OCI-LY1 (cell line): ENCODE measurements around the gene ATAD3C.

Source experiments
- EZH2 ChIP-seq: fragments of 200-600 bp; sonication (generic), shearing (Covaris generic); IDR thresholded peaks from 2 replicates; pipeline ENCODE4 v1.8.0; 2017; ENCODE audit warnings: borderline replicate concordance, mixed run types, mild to moderate bottlenecking, antibody characterized with exemption, low read length, moderate library complexity, mixed read lengths
- TF ChIP-seq, protein P1 (sequence below): fragments of 200-600 bp; sonication (generic), shearing (Covaris generic); IDR thresholded peaks from 2 replicates; pipeline ENCODE4 v1.5.1; 2017; ENCODE audit warnings: mild to moderate bottlenecking, antibody characterized with exemption, low read length, moderate library complexity, mixed read lengths

DNA sequence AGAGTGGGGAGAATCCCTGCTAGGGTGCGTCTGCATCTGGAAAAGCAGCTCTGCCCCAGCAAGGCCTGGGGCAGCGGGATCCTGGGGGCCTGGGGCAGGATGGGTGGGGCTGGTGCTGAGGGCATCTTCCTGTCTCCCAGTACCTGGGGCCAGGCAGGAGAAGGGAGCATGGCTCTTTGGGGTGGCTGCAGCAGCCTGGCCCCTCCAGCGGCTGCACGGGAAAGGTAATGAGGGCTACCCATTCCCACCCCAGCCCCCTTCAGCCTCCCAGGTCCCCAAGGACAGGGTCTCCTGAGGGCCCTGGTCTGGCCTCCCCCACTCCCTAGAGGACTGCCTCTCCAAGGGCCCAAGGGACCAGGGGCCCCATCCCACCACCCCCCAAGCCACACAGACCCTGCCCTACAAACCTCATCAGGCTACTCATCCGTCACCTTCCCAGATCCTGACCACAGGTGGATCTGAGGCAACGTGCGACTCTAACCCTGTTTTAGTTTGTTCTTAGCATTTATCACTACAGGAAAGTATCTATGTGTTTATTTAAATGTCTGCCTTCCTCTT is 27.5 kb upstream of the ATAD3C start:
- TF ChIP-seq, protein P1, sequence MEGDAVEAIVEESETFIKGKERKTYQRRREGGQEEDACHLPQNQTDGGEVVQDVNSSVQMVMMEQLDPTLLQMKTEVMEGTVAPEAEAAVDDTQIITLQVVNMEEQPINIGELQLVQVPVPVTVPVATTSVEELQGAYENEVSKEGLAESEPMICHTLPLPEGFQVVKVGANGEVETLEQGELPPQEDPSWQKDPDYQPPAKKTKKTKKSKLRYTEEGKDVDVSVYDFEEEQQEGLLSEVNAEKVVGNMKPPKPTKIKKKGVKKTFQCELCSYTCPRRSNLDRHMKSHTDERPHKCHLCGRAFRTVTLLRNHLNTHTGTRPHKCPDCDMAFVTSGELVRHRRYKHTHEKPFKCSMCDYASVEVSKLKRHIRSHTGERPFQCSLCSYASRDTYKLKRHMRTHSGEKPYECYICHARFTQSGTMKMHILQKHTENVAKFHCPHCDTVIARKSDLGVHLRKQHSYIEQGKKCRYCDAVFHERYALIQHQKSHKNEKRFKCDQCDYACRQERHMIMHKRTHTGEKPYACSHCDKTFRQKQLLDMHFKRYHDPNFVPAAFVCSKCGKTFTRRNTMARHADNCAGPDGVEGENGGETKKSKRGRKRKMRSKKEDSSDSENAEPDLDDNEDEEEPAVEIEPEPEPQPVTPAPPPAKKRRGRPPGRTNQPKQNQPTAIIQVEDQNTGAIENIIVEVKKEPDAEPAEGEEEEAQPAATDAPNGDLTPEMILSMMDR = no peak
- TF ChIP-seq EZH2 = no peak
